GM12801 (cell line): ENCODE data around the gene RASGRF1.

ENCODE experiments used
- CTCF ChIP-seq: IDR thresholded peaks from one replicate; pipeline ENCODE4 v1.5.1; 2011; ENCODE audit warnings: control low read depth; ENCODE audit not compliant: insufficient read length; ENCODE audit errors: extremely low read depth

The RASGRF1 gene

GRCh38 chr15:78934655-78935023 lies 155.9 kb downstream of the RASGRF1 start:
- no peak for TF ChIP-seq CTCF

- no peak for TF ChIP-seq CTCF
Measured at GRCh38 chr15:78933823-78934654, 156.5 kb downstream of the RASGRF1 start.

- TF ChIP-seq CTCF, result no peak
Measured at GRCh38 chr15:78933187-78933822, 157.3 kb downstream of the RASGRF1 start.

- TF ChIP-seq CTCF, result no peak
Measured at GRCh38 chr15:78932258-78932808, 158.2 kb downstream of the RASGRF1 start.

- TF ChIP-seq CTCF, result no peak
Measured at GRCh38 chr15:78931439-78932257, 158.9 kb downstream of the RASGRF1 start.

GRCh38 chr15:78930577-78931388 lies 159.8 kb downstream of the RASGRF1 start:
- TF ChIP-seq CTCF, result no peak
